ENCODE data around the gene PCSK7. TPM values are rescaled to one million over a fixed set of nuclear protein-coding genes. Genes with fewer than 3 reads are reported as not detected.

The PCSK7 gene
- total RNA-seq, 1 experiment from 2014 or later = 50.7 TPM

DNA sequence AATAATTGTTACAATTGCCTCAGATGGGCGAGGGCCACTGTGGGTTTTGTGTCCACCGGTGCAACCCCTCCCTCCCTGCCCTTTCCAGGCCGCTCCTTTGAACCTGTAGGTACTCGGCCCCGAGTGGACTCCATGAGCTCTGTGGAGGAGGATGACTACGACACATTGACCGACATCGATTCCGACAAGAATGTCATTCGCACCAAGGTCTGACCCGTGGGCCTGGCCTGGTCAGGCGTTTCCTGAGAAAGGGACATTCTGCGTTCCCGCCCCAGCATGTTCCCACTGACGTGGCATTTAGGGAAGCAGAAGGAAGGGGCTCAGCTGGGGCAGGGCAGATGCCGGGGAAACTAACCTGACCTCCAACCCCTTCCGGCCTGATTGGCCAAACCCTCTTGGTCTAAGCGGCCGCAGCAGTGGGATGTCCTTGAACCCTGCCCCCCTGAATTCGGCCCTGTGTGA, 43.2 kb downstream of the PCSK7 start:
- no peak overlapping the region for H3K4me3 Mint-ChIP-seq
- no peak for DNase-seq

More for the DNA sequence above, 43.2 kb downstream of the PCSK7 start:
- no peak overlapping the region for H3K14ac ChIP-seq (ENCODE audit: insufficient read depth, low read length)
- no peak overlapping the region for H4K5ac ChIP-seq (ENCODE audit: insufficient read length, low read depth, low read length)
- H3K27ac ChIP-seq (ENCODE audit: insufficient read length, low read depth, low read length) = no peak overlapping the region
- no peak overlapping the region for H3K18ac ChIP-seq (ENCODE audit: insufficient read length, low read depth, low read length)
- no peak overlapping the region for H3K56ac ChIP-seq (ENCODE audit: insufficient read length, low read depth, low read length)
- no peak overlapping the region for H3K23ac ChIP-seq (ENCODE audit: insufficient read length, low read depth, low read length)
- H3K27ac Mint-ChIP-seq = no peak overlapping the region
- H2BK15ac ChIP-seq (ENCODE audit: low read depth, low read length) = no peak overlapping the region
- H3K4ac ChIP-seq (ENCODE audit: low read depth, low read length) = no peak overlapping the region
- H4K20me1 ChIP-seq (ENCODE audit: control insufficient read depth, insufficient read depth, insufficient read length) = no peaks in the 10 kb centered on the region
- H3K4me2 ChIP-seq (ENCODE audit: insufficient read depth, insufficient read length, low read length) = no peak overlapping the region
- no peaks in the 10 kb centered on the region for H3K4me1 ChIP-seq (ENCODE audit: insufficient read depth, low read length)
- H2AFZ ChIP-seq (ENCODE audit: low read length) = no peak overlapping the region
- H3T11ph ChIP-seq (ENCODE audit: low read length) = no peak overlapping the region
- no peak overlapping the region for H4K91ac ChIP-seq (ENCODE audit: insufficient read length, low read depth, low read length)
- H2BK20ac ChIP-seq (ENCODE audit: low read depth, low read length, poor library complexity, severe bottlenecking) = no peak overlapping the region
- no peaks in the 10 kb centered on the region for H3K9me3 ChIP-seq (ENCODE audit: control insufficient read depth, low read depth, low read length)
- H2BK5ac ChIP-seq (ENCODE audit: insufficient read length, low read length) = no peak overlapping the region
- no peaks in the 10 kb centered on the region for H3K79me2 ChIP-seq (ENCODE audit: insufficient read depth, low read length)
- H3K27me3 Mint-ChIP-seq (ENCODE audit: low read depth) = no peaks in the 10 kb centered on the region
- H3K27me3 ChIP-seq (ENCODE audit: insufficient read depth, low read length) = no peaks in the 10 kb centered on the region
- no peaks in the 10 kb centered on the region for H3K9me3 Mint-ChIP-seq
- H2AK5ac ChIP-seq (ENCODE audit: insufficient read length, low read length) = no peak overlapping the region
- no peaks in the 10 kb centered on the region; a peak in 1 of 4 replicates for H3K4me1 Mint-ChIP-seq
- no peaks in the 10 kb centered on the region for H3K23me2 ChIP-seq (ENCODE audit: insufficient read length, low read depth, low read length, poor library complexity, severe bottlenecking)
- WGBS (ENCODE audit: extremely low coverage, insufficient read length, low lambda C conversion rate) = no CpG with 5 or more reads among the region's 20 CpGs
- H2BK12ac ChIP-seq (ENCODE audit: insufficient read length, low read depth, low read length) = no peak overlapping the region
- H3K9ac ChIP-seq (ENCODE audit: extremely low read depth, insufficient read length, low read length) = no peak overlapping the region
- H2BK120ac ChIP-seq (ENCODE audit: low read depth, low read length, poor library complexity, severe bottlenecking) = no peak overlapping the region
- TF ChIP-seq, protein P1, sequence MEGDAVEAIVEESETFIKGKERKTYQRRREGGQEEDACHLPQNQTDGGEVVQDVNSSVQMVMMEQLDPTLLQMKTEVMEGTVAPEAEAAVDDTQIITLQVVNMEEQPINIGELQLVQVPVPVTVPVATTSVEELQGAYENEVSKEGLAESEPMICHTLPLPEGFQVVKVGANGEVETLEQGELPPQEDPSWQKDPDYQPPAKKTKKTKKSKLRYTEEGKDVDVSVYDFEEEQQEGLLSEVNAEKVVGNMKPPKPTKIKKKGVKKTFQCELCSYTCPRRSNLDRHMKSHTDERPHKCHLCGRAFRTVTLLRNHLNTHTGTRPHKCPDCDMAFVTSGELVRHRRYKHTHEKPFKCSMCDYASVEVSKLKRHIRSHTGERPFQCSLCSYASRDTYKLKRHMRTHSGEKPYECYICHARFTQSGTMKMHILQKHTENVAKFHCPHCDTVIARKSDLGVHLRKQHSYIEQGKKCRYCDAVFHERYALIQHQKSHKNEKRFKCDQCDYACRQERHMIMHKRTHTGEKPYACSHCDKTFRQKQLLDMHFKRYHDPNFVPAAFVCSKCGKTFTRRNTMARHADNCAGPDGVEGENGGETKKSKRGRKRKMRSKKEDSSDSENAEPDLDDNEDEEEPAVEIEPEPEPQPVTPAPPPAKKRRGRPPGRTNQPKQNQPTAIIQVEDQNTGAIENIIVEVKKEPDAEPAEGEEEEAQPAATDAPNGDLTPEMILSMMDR (conservative IDR thresholded peaks at IDR 0.05) = no peak
- H3K79me1 ChIP-seq (ENCODE audit: insufficient read depth, low read depth, low read length, poor library complexity, severe bottlenecking) = no peaks in the 10 kb centered on the region
- peaks cover 3 to 46% (median 30%) of the 10 kb centered on the region in 3 experiments; a peak in 6 of 7 replicates for H3K36me3 Mint-ChIP-seq (ENCODE audit: insufficient read depth in 1 of 3, low read depth in 3 of 3)
- no peak overlapping the region for H4K8ac ChIP-seq (replicated peaks; ENCODE audit: insufficient read length, low read depth, low read length)
